Panc1 (cell line): ENCODE results near the gene ANKRD13A. TPM values are rescaled to one million over a fixed set of nuclear protein-coding genes. Genes with fewer than 3 reads are reported as not detected.
A peak's percentile ranks its signal among the peaks of the same experiment; 100 is the strongest.

Experiments used
- ATAC-seq: fragments of 200-7000 bp; cut with Tn5 transposase; 2 replicates; pipeline ENCODE4 v1.9.1; 2020; ENCODE audit warnings: mild to moderate bottlenecking, moderate library complexity
- BruUV-seq: library from RNA; stranded (reverse); fragments of 400-500 nt; replicated peaks from 2 replicates; lab custom pipeline; 2021; lab: Mats Ljungman, UMichigan
- CTCF ChIA-PET: fragments of 300-600 bp; sonication (Branson Sonifier 250); formaldehyde crosslinking; loops from one replicate; lab custom pipeline; 2022; ENCODE audit warnings: antibody characterized with exemption; lab: Charles Lee
- POLR2A ChIA-PET: fragments of 300-600 bp; sonication (Branson Sonifier 250); formaldehyde crosslinking; loops from one replicate; lab custom pipeline; 2022; ENCODE audit warnings: antibody characterized with exemption; lab: Charles Lee
- DNase-seq: peaks from one replicate; pipeline ENCODE4 v3.0.0-alpha.2; 2010; ENCODE audit warnings: low read depth, low spot score
- H3K27ac ChIP-seq: 2 replicates; pipeline ENCODE4 v1.5.1; 2011; ENCODE audit warnings: mild to moderate bottlenecking, low read length, inconsistent platforms
- H3K27me3 ChIP-seq: fragments of 200-500 bp; sonication (Bioruptor generic); 2 replicates; pipeline ENCODE4 v1.6.0; 2014; ENCODE audit warnings: low read length, inconsistent platforms; ENCODE audit not compliant: control insufficient read depth, insufficient read depth
- H3K36me3 ChIP-seq: fragments of 200-500 bp; sonication (Bioruptor generic); 2 replicates; pipeline ENCODE4 v1.5.1; 2014; ENCODE audit warnings: inconsistent platforms, mild to moderate bottlenecking, low read length, moderate library complexity; ENCODE audit not compliant: control insufficient read depth, insufficient read depth
- H3K4me1 ChIP-seq: 2 replicates; pipeline ENCODE4 v1.5.1; 2011; ENCODE audit warnings: inconsistent platforms, mild to moderate bottlenecking, low read length, moderate library complexity; ENCODE audit not compliant: control insufficient read depth, insufficient read depth
- H3K4me3 ChIP-seq, 2 experiments: 2 replicates each; pipeline ENCODE4 v1.5.1; 2011 to 2012; ENCODE audit warnings: low read depth in 2 of 2, low read length in 2 of 2, mild to moderate bottlenecking in 2 of 2, inconsistent platforms in 1 of 2, moderate library complexity in 1 of 2
- H3K9me3 ChIP-seq: fragments of 200-500 bp; sonication (Bioruptor generic); 2 replicates; pipeline ENCODE4 v1.5.1; 2014; ENCODE audit warnings: low read depth, mild to moderate bottlenecking, inconsistent platforms, low read length, moderate library complexity; ENCODE audit not compliant: control insufficient read depth, insufficient read depth
- CTCF ChIP-seq: fragments of 450-650 bp; IDR thresholded peaks from 2 replicates; pipeline ENCODE4 v1.5.1; 2017; ENCODE audit warnings: mild to moderate bottlenecking
- POLR2AphosphoS5 ChIP-seq: IDR thresholded peaks from 2 replicates; pipeline ENCODE4 v1.6.1; 2012; ENCODE audit warnings: mild to moderate bottlenecking, low read depth, low read length, moderate library complexity
- REST ChIP-seq, 2 experiments: IDR thresholded peaks; 2 replicates each; pipeline ENCODE4 v1.6.1; 2011 to 2012; ENCODE audit warnings: low read depth in 2 of 2, control low read depth in 1 of 2, low read length in 1 of 2, mild to moderate bottlenecking in 1 of 2, moderate library complexity in 1 of 2; ENCODE audit not compliant: insufficient read depth in 1 of 2
- SIN3A ChIP-seq: IDR thresholded peaks from 2 replicates; pipeline ENCODE4 v1.6.1; 2012; ENCODE audit warnings: low read depth, mild to moderate bottlenecking, low read length, moderate library complexity, borderline replicate concordance; ENCODE audit not compliant: insufficient read depth
- TCF7L2 ChIP-seq: IDR thresholded peaks from 2 replicates; pipeline ENCODE4 v1.6.1; 2011; ENCODE audit warnings: mild to moderate bottlenecking, low read depth, low read length, inconsistent platforms
- in situ Hi-C: cut with HindIII; loops from 2 replicates; pipeline ENCODE4 v1.10.0; 2016; ENCODE audit warnings: low sequenced_read_pairs, low pct_unique_long_range_greater_than_20kb
- intact Hi-C: fragments of 100-400 bp; cut with micrococcal nuclease; formaldehyde crosslinking; loops from one replicate; pipeline ENCODE4 v1.10.0; 2022; ENCODE audit not compliant: unreplicated experiment
- total RNA-seq: library from RNA; stranded (reverse); gene quantifications from one replicate; pipeline ENCODE4 v1.2.1, GENCODE V29; 2021; ENCODE audit not compliant: unreplicated experiment

ANKRD13A gene
- total RNA-seq, 1 experiment from 2014 or later: 34.4 TPM

GRCh38 chr12:109951136-109951535 is 48.1 kb upstream of the ANKRD13A start:
- in situ Hi-C loops: no loop called here

GRCh38 chr12:109951751-109952150 is 47.5 kb upstream of the ANKRD13A start:
- no peak for TF ChIP-seq REST (IDR thresholded peaks at IDR 0.05; ENCODE audit: insufficient read depth in 1 of 2, low read depth in 2 of 2, low read length in 1 of 2)
- Histone ChIP-seq H3K27me3 (no peaks in the 10 kb centered on the region), H3K4me3 (no peak overlapping the region), H3K27ac (no peak overlapping the region), H3K9me3 (no peaks in the 10 kb centered on the region), H3K36me3 (peaks cover 7% of the 10 kb centered on the region), H3K4me1 (no peaks in the 10 kb centered on the region)
- CTCF ChIA-PET: no interaction called here
- POLR2A ChIA-PET: no interaction called here
- in situ Hi-C loops: no loop called here
- BruUV-seq: no TSS peak
- DNase-seq: no peak
- ATAC-seq: peak; percentile 48; the same call in 1 of the 2 replicates
- intact Hi-C loops: no loop called here

More at GRCh38 chr12:109951136-109951535, 48.1 kb upstream of the ANKRD13A start:
- no peaks in the 10 kb centered on the region for H3K27me3 ChIP-seq
- DNase-seq: no peak
- no peaks in the 10 kb centered on the region for H3K9me3 ChIP-seq
- no peak overlapping the region for H3K4me3 ChIP-seq
- ChIA-PET POLR2A (no interaction called here), CTCF (no interaction called here)
- TF ChIP-seq CTCF: no peak
- no peak for TF ChIP-seq REST (IDR thresholded peaks at IDR 0.05; ENCODE audit: insufficient read depth in 1 of 2, low read depth in 2 of 2, low read length in 1 of 2)
- TF ChIP-seq TCF7L2: no peak
- no peak for TF ChIP-seq SIN3A
- TF ChIP-seq POLR2AphosphoS5: no peak
- H3K27ac ChIP-seq: no peak overlapping the region
- no TSS peak for BruUV-seq
- intact Hi-C loops: no loop called here
- peaks cover 7% of the 10 kb centered on the region for H3K36me3 ChIP-seq
- H3K4me1 ChIP-seq: no peaks in the 10 kb centered on the region
- no peak for ATAC-seq
